Measurements from ENCODE around the gene SH2B3. TPM values are rescaled to one million over a fixed set of nuclear protein-coding genes. Genes with fewer than 3 reads are reported as not detected.
"Not testable (repeated sequence)": the region's sequence is repeated elsewhere in the genome, so short reads cannot be mapped to it uniquely, and the experiment has no call there.

The SH2B3 gene
- 10 to 100 TPM; 14.6 to 18.0 (median 16.9) TPM for polyA plus RNA-seq (ENCODE audit: insufficient read length in 4 of 4)

DNA sequence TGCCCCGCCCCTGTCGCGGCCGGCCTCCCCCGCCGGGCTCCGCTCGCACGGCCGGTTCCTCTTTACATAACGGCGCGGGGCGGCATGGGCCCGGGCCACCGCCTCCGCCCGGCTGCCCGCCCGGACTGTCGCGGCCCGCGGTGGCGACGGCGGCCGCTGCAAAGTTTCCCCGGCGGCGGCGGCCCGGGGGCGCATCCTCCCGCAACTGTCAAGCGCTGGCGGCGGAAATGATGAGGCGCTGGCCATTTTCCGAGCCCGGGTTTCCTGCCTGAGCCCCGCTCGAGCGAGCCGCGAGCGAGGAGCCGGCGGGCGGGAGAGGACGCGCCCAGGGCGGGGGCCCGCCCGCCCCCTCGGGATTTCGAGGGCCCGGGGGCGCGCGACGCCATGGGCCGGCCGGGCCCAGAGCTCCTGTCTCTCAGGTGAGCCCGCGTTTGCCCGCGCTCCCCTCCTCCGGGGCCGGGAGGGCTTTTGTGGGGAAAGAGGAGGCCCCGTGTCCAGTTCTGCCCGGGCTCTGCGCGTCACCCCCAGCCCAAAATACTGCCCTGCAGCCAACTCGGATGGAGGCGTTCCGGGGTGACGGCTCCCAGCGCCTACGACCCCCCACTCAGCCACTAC lies at the start of gene SH2B3:
Gene SH2B3 (plus strand): TSS at position 65 of the 615 bp plus-strand sequence. CDS start 12,223 bp downstream, outside the sequence.
- no peak for DNase-seq (ENCODE audit: low read depth in 4 of 4, low spot score in 3 of 4)

DNA sequence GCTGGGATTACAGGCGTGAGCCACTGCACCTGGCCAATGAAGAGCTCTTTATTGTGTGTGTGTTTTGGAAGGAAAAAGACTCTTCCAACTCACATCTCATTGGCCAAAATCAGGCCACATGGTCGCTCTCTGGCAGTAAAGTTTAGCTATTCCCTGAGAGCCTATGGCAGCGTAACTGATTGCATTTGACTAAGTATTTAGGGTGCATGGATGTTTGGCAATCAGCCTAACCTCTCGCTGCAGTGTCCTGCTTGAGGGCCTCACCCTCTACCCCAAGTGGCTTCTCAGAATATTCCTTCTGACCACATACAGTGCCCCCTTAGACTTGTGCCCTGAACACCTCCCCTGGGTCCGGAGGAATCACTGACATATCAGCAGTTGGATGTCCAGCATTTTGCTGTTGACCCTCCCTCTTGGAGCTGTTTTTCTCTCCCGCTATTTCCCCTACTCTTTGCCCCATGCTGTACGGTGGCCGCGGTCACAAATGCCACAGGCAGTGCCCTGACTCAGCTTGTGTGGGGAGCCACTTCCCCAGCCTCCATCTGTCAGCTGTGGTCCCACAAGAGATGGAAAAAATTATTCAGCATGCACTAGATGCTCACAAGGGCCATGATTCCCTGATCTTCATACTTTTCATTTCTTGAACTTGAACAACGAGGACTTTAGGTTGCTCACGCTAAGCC lies 46.4 kb upstream of the SH2B3 start:
- no peak for DNase-seq (ENCODE audit: low read depth in 4 of 4, low spot score in 3 of 4)

DNA sequence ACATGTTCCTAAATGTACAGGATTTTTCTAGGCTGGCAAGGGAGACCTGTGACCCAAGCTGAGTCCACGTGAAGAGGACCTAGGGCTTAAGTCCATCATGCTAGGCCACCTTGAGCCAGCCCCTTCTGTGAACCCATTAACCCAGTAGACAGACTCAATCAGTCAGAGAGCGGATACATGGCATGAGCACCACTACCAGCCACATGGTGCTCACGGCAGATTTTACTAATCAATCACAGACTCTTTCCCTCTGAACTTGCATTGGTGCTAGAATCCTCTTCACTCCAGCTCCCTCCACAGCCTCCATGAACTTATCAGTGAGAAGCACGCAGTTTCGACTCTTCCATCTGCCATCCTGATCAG lies 45.8 kb upstream of the SH2B3 start:
- no peak for DNase-seq (ENCODE audit: low read depth in 4 of 4, low spot score in 3 of 4)

DNA sequence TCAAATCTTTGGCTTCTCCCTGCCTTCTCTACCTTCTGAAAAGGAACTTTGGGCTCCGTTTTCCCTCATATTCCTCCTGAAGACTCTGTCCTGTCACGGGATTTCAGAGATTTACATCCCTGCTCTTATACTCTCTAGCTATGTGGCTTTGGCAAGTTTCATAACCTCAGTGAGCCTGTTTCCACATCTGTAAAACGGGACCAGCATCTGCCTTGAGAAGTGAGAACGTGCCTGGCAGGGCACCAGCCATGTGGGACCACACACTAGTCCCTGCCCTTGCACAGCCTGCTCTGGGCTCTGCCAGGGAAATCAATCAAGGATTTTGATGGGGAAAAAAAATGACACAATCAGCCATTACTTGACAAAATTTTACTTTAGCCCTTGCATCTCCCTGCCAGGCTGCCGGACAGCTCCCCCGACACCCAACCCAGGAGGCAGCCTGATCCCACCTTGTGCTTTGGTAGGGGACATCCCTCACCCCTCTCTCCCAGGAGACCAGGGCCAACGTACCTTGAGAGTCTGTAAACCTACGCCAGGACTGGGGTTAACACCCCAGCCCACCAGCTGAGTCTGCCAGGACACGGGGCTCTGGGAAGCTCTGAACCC lies 45.3 kb upstream of the SH2B3 start:
- DNase-seq (ENCODE audit: low read depth in 4 of 4, low spot score in 3 of 4): no peak

DNA sequence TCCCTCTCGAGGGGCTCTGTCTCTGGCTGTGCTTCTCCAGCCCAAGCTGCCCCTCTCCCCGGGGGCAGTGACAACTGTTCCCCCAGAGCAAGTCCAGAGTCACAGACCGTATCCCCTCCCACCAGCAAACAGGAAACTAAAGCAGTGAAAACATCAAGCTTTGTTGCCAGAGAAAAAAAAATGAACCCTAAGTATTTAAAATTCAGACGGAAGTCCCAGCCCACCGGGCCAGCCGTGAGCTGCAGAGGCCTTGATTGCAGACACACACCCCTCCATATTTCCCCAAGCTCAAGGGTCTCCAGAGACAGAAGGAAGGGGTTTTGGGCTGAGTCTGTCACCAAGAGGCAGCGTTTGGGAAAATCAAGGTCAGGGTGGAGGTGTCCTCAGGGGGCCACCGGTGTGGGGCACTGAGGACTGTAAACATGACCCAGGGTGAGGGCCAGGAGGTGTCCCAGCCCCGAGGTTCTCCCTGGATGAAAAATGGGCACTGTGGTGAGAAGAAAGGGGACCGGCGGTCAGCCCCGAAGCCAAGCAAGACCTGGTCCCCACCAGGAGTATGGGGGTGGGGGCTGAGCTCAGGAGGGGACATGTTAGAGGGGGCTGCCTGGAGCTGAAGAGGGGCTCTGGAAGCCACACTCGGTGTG lies 44.5 kb upstream of the SH2B3 start:
- no peak for DNase-seq (ENCODE audit: low read depth in 4 of 4, low spot score in 3 of 4)

DNA sequence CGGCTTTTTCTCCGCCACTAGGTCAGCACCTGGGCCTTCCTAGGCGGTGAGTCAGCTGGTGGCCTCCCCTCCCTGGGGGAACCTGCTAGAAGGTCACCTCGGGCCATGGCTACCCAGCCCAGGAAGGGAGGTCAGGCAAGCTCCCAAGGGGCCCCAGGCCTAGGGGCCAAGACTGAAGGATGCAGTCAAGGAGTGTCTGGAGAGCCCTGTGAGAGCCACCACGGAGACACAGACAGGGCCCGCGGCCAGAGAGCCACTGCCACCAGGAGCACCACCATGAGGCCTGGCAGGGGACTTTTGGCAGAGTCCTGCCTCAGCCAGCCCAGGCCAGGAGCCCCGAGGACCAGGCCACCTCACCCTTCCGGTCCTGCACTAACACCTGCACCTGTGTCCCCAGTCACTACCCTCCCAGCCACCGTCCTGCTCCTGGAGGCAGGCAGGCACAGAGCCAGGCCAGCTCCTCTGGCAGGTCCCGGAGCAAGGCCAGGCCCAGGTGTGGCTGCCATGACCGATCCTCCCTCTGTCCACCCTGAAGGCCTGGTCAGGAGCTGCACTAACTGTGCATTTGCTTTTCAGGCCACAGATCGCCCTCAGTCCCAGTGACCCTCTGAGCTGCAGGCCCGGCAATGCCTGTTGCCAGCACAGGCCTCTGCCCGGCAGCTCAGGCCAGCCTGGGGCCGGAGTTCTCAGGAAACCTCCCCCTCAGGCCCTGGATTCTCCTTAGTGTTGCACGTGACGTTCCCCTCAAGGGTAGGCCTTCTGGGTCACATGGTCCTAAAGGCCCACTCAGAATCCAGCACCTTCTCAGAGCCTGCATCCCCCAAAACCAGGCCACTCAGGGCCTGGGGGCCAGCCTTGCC lies 43.8 kb upstream of the SH2B3 start:
- DNase-seq (ENCODE audit: low read depth in 4 of 4, low spot score in 3 of 4): no peak

DNA sequence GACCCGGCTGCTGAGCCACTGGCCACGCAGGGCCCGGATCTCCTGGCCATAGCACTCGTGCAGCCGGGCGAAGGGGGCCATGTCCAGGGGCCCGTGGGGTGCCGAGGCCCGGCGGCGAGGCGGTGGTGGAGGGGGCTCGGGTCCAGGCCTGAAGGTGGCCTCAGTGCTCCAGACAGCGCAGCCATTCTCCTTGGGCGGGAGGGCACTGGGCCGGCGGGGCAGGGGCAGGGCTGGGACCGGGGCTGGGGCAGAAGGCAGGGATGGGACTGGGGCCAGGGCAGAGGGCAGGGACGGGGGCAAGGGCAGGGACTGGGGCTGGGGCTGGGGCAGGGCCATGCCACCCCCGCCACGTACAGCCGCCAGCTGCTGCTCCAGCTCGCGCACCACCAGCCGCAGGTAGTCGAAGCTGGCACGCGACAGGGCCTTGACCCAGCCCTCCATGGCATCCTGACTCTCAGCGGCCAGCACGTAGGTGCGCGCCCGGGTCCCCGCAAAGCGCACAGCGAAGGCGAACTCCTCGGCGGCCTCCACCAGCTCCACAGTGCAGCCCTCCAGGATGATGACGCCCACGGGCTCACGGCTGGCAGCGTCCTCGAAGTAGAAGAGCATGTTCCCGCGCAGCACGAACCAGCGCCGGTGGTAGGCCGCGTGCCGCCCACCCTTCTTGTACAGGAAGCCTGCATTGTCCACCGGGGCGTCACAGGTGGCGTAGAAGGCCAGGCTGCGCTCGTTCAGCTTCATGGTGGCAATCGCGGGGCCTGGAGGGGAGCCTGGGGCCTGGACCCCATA lies 42.8 kb upstream of the SH2B3 start:
- no peak for DNase-seq (ENCODE audit: low read depth in 4 of 4, low spot score in 3 of 4)

DNA sequence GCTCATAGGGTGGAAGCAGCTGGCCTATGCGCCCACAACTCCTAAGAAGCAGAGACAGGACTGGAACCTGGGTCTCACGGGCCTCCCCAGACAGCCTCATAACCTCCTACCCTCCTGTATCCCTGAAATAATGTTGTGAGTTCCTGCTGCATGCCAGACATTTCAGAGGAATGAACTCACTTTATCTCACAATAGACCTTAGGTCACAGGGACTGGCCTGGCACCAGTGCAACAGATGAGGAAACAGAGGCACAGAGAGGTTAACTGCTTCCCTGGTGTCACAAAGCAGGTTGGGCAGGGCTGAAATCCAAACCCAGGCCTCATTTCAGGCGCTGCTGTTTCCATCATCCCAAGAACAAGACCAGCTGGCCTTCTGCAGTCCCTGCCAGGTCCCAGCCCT lies 42.1 kb upstream of the SH2B3 start:
- DNase-seq (ENCODE audit: low read depth in 4 of 4, low spot score in 3 of 4): no peak

DNA sequence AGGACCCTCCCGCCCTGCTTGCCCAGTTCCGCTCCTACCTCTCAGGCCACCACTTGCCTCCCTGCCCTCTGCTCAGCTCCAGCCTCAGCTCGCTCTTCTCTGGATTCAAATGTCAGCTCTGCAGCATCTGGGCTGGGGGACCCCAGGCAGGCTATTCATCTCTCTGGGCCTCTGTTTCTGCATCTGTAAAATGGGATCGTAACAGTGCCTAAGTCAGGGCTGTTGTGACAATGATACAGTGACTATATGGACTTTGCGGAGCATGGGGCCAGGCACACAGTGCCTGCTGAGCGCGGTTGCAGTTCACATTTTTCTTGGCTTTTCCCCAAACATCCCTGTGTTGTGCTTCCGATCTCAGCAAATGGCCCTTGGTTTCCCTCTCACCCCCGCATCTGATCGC lies 39.6 kb upstream of the SH2B3 start:
- no peak for DNase-seq (ENCODE audit: low read depth in 4 of 4, low spot score in 3 of 4)

DNA sequence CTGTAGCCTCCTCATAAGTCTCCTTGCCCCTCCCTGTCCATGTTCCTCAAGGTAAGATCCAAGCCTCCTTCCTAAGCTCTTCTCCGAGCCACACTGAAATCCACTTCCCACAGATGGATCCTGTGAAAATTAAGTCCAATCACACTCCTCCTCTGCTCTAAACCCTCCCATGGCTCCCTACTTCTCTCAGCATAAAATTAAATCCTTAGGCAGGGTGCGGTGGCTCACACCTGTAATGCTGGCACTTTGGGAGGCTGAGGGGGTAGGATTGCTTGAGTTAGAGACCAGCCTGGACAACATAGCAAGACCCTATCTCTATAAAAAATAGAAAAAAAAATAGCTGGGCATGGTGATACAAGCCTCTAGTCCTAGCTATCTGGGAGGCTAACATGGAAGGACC lies 39.1 kb upstream of the SH2B3 start:
- no peak for DNase-seq (ENCODE audit: low read depth in 4 of 4, low spot score in 3 of 4)

DNA sequence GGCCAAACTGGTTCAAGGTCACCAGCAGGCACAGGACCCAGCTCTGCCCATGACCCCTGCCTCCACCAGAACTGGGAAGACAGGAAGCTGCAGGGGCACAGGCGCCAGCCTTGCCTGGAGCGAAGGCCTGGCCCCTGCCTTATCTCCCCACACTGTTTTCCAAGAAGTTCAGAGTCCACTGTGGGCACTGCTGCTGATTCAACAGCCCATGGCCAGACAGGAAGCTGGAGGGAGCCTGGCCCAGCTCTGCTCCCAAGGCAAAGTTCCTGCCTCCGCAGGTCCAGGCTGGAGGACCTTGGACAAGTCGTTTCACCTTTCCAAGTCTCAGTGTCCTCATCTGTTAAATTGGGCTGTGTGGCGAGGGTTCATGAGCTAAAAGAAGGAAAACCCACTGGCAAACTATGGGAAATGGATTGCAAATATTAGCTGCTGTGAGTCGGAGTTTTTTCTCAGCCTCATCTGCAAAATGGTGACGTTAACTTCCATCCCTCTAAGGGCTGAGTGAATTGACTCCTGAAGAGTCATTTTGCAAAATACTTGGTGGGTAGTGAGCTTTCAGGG lies 38.0 kb upstream of the SH2B3 start:
- DNase-seq (ENCODE audit: low read depth in 4 of 4, low spot score in 3 of 4): no peak

DNA sequence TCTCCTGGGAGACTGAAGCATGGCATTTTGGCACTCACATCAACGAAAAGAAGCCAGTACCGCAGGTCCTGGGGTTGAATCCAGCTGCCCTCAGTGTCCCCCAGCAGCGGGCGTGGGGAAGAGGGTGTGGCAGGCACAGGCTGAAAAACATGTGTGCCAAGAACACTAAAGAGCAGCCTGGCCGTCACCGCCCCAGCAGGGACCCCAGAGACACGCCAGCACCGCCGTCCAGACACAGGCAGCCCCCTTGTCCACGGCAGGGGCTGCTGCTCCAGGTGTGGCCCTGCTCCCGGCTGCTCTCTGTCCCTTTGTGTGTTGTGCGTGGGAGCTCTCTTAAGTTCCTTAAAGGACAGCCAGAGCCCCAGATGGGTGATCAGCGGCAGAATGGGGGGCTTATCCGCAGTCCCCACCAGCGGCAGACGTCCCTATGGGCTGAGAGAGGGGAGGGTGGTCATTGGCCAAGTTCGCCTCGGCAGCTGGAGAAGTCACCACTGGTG lies 37.4 kb upstream of the SH2B3 start:
- DNase-seq (ENCODE audit: low read depth in 4 of 4, low spot score in 3 of 4): no peak

DNA sequence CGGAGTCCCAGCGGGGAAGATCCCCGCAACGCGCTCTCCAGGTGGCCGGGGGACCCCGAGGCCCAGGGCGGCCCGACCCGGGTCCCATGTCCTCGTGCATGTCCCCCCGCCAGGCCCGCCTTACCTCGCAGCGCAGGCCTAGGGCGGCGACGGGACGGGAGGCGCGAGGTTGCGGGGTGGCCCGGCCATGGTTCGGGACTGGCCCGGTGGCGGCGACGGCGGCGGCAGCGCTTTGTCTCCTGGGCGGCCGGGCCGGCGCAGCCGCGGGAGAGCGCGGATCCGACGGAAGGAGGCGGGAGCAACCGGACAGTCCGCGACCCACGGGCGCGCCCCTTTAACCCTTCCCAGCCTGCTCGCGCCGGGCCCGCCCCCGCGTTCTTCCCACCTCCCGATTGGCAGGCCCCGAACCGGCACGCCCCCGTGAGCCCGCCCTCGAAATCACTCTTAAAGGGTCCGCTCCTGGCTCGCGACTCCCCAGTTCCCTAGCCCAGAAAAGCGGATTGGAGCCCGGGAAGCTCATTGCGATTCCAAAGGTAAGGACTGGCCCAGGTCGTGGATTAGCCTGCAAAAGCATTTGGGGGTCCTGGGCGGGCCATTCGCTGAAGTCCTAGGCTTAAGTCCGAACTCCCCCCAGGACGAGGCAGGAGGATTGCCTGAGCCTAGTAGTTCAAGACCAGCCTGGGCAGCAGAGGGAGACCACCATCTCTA lies 36.8 kb upstream of the SH2B3 start, which contains the start of gene PHETA1:
Gene PHETA1 (minus strand): TSS at position 308 of the 708 bp plus-strand sequence. CDS start 5,668 bp downstream, outside the sequence.
- DNase-seq (ENCODE audit: low read depth in 4 of 4, low spot score in 3 of 4): peak; percentile 57 to 76 (median 74)

DNA sequence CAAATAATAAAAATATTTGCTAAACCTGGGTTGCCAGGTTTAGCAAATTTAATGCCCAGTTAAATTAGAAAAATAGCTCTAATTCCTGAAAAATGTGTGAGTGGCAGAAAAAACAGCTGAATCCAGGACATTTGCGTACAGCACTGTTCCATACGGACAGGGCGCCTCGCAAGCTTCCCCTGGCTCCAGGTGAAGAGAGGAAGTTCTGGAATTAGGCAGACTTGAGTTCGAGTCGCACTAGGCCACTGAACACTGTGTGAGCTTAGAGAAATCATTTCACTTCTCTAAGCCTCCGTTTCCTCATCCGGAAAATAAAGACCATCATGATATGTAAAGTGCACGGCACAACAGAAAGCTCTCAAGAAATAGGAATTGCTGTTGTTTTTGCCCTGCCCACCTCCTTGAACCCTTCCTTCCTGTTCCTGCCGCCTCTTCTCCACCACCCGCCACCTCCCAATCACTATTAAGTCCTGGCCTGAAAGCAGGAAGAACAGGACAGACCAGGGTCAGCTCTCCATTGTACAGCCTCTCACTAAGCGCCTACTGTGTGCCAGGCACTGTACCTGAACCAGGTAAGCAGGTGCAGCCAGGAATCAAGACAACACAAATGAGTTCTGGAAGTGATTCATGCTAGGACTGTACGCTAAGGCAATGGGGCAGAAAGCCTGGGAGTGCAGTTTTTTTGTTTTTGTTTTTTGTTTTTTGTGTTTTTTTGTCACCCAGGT lies 36.1 kb upstream of the SH2B3 start:
- no peak for DNase-seq (ENCODE audit: low read depth in 4 of 4, low spot score in 3 of 4)

DNA sequence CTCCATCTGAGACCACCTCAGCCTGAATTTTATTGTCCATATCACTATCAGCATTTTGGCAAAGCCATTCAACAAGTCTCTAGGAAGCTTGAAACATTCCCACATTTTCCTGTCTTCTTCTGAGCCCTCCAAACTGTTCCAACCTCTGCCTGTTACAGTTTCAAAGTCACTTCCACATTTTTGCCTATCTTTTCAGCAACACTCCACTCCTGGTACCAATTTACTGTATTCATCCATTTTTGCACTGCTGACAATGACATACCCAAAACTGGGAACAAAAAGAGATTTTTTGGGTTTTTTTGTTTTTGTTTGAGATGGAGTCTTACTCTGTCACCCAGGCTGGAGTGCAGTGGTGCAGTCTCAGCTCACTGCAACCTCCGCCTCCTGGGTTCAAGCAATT lies 32.5 kb upstream of the SH2B3 start:
- DNase-seq (ENCODE audit: low read depth in 4 of 4, low spot score in 3 of 4): not testable (repeated sequence)

DNA sequence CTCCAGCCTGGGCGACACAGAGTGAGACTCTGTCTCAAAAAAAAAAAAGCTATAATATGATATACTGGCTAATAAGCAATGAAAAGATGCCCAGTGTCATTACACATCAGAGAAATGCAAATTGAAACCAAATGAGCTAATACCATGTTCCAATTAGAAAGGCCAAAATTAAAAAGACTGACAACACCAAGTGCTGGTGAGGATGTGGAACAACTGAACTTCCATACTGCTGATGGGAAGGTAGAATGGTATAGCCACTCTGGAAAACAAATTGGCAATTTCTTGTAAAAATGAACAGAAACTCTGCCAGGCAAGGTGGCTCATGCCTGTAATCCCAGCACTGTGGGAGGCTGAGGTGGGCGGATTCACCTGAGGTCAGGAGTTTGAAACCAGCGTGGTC lies 28.3 kb upstream of the SH2B3 start:
- DNase-seq (ENCODE audit: low read depth in 4 of 4, low spot score in 3 of 4): no peak

DNA sequence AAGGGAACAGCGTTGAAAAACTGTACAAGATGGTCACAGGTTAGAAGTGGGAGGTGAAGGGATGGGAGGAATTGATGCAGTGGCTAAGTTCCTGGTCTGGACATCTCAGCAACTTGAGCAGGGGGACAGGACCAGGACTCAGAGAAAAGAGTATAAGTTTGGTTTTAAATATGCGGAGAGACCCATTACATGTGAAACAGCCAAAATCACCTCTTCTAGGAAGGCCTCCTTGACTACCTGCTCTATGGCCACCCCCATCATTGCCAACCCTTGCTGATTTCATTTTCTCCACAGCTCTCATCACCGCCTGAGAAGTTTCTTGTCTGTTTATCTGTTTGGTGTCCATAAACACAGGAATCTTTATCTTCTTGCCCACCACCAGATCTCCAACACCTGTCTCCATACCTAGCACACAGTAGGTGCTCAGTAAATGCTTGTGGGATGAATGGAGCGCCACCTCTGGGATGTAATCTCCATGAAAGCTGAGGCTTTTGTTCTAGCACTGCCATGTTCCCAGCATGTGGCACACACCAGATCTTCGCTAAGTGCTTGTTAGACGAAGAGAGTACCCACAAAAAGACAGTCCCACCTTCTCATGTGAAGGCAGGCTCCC lies 25.7 kb upstream of the SH2B3 start:
- no peak for DNase-seq (ENCODE audit: low read depth in 4 of 4, low spot score in 3 of 4)

DNA sequence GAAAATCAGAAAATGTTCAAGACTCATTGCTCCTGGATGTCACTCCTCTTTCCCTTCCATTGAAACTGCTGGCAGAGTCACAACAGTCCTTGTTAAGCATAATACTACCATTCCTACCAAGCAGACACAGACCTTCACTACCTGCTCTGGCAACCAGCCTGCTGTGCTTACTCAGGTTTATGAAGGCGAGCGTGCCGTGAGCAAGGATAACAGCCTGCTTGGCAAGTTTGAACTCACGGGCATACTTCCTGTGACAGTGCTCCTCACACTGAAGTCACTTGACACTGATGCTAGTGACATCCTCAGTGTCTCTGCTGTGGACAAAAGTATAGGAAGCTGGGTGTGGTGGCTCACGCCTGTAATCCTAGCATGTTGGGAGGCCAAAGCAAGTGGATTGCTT lies 21.1 kb upstream of the SH2B3 start:
- no peak for DNase-seq (ENCODE audit: low read depth in 4 of 4, low spot score in 3 of 4)

Data from left renal pelvis (tissue), 4 donors.